ENCODE data around the gene DDX17. TPM values are rescaled to one million over a fixed set of nuclear protein-coding genes. Genes with fewer than 3 reads are reported as not detected.
A peak's percentile ranks its signal among the peaks of the same experiment; 100 is the strongest.

Gene DDX17
- total and polyA plus RNA-seq, 2 of the 8 experiments (the other 6 are each of a cell fraction or from before 2014, with no cell fraction given): 437 to 441 TPM

GRCh38 chr22:38462960-38463784 lies 42.9 kb downstream of the DDX17 start (continued):
- peak; percentile 68; the same call in 1 of the 2 replicates for TF ChIP-seq EGR1 (IDR thresholded peaks at IDR 0.05; ENCODE audit: borderline replicate concordance, low read depth, low read length)
- TF ChIP-seq TBP (IDR thresholded peaks at IDR 0.05; ENCODE audit: low read depth, low read length): no peak
- no peak for TF ChIP-seq HDAC2 (IDR thresholded peaks at IDR 0.05; ENCODE audit: borderline replicate concordance in 1 of 2, low read depth in 2 of 2, low read length in 2 of 2)
- TF ChIP-seq TEAD4 (IDR thresholded peaks at IDR 0.05; ENCODE audit: low read depth, low read length): no peak
- no peak for TF ChIP-seq SIN3A (conservative IDR thresholded peaks at IDR 0.05 in 1 of 2, IDR thresholded peaks at IDR 0.05 in 1 of 2; ENCODE audit: low read depth in 1 of 2, low read length in 2 of 2)
- 0 out of 4 replicates have a peak, but pooled peaks of 1 of the 2 experiments have one; percentile 6 for TF ChIP-seq RAD21 (IDR thresholded peaks at IDR 0.05 in 1 of 2, conservative IDR thresholded peaks at IDR 0.05 in 1 of 2; ENCODE audit: low read depth in 2 of 2, low read length in 2 of 2)
- no peak for TF ChIP-seq CTCF (IDR thresholded peaks at IDR 0.05; ENCODE audit: control extremely low read depth in 1 of 3, insufficient read depth in 1 of 3, low read depth in 1 of 3, low read length in 3 of 3)
- TF ChIP-seq ATF3 (IDR thresholded peaks at IDR 0.05; ENCODE audit: insufficient read depth, low read depth, low read length): no peak
- TF ChIP-seq SP1 (IDR thresholded peaks at IDR 0.05; ENCODE audit: low read depth, low read length): peak; percentile 98
- 0 out of 2 replicates have a peak, but pooled peaks have one; percentile 20 for TF ChIP-seq TAF1 (IDR thresholded peaks at IDR 0.05; ENCODE audit: low read depth, low read length)
